ENCODE data around the gene RNF207.

DNA sequence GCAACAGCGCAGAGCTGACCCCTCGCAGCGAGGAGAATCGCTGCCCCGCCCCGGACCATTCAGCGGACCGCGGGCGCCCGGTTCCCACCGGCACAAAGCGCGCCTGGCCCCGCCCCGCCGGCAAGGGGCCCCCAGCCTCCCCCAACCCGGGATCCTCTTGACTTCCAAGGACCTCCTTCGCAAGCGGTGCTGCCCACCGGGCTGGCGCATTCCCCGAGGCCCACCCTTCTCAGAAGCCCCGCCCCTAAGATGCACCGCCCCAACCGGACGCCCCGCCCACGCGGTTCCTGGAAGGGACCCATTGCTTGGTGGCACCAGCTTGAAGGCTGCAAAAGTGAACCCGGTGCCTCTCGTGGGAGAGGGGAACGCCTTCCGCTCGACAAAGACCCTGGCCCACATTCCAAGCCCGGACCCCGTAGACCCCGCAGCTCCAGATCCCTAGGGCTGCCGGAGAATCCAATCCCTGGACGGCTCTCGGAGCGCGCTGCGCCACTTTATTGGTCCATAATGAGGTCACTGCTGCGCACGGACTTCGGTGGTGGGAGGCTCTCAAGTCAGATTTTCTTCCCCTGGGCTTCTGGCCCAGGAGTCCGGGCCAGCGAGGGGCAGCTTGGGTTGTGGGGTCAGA lies 40.1 kb downstream of the RNF207 start:
- TF ChIP-seq, protein P1, sequence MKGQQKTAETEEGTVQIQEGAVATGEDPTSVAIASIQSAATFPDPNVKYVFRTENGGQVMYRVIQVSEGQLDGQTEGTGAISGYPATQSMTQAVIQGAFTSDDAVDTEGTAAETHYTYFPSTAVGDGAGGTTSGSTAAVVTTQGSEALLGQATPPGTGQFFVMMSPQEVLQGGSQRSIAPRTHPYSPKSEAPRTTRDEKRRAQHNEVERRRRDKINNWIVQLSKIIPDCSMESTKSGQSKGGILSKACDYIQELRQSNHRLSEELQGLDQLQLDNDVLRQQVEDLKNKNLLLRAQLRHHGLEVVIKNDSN (CRISPR knock-in tag; IDR thresholded peaks at IDR 0.05) = no peak
- TF ChIP-seq NR3C1 (CRISPR knock-in tag; conservative IDR thresholded peaks at IDR 0.05; ENCODE audit: low read depth) = no peak; the same call in 1 of the 2 replicates
- no peak for TF ChIP-seq ESRRA (CRISPR knock-in tag; IDR thresholded peaks at IDR 0.05; ENCODE audit: borderline replicate concordance)
- TF ChIP-seq, protein P2, sequence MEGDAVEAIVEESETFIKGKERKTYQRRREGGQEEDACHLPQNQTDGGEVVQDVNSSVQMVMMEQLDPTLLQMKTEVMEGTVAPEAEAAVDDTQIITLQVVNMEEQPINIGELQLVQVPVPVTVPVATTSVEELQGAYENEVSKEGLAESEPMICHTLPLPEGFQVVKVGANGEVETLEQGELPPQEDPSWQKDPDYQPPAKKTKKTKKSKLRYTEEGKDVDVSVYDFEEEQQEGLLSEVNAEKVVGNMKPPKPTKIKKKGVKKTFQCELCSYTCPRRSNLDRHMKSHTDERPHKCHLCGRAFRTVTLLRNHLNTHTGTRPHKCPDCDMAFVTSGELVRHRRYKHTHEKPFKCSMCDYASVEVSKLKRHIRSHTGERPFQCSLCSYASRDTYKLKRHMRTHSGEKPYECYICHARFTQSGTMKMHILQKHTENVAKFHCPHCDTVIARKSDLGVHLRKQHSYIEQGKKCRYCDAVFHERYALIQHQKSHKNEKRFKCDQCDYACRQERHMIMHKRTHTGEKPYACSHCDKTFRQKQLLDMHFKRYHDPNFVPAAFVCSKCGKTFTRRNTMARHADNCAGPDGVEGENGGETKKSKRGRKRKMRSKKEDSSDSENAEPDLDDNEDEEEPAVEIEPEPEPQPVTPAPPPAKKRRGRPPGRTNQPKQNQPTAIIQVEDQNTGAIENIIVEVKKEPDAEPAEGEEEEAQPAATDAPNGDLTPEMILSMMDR (IDR thresholded peaks at IDR 0.05) = no peak
- TF ChIP-seq TCF7 (CRISPR knock-in tag; IDR thresholded peaks at IDR 0.05; ENCODE audit: low read depth) = no peak
- TF ChIP-seq, protein P3, sequence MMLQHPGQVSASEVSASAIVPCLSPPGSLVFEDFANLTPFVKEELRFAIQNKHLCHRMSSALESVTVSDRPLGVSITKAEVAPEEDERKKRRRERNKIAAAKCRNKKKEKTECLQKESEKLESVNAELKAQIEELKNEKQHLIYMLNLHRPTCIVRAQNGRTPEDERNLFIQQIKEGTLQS (CRISPR knock-in tag; conservative IDR thresholded peaks at IDR 0.05) = no peak
- no peak for TF ChIP-seq KAT7 (CRISPR knock-in tag; IDR thresholded peaks at IDR 0.05; ENCODE audit: borderline replicate concordance)
- TF ChIP-seq, protein P4, sequence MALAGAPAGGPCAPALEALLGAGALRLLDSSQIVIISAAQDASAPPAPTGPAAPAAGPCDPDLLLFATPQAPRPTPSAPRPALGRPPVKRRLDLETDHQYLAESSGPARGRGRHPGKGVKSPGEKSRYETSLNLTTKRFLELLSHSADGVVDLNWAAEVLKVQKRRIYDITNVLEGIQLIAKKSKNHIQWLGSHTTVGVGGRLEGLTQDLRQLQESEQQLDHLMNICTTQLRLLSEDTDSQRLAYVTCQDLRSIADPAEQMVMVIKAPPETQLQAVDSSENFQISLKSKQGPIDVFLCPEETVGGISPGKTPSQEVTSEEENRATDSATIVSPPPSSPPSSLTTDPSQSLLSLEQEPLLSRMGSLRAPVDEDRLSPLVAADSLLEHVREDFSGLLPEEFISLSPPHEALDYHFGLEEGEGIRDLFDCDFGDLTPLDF (CRISPR knock-in tag; IDR thresholded peaks at IDR 0.05) = no peak
- TF ChIP-seq, protein P5, sequence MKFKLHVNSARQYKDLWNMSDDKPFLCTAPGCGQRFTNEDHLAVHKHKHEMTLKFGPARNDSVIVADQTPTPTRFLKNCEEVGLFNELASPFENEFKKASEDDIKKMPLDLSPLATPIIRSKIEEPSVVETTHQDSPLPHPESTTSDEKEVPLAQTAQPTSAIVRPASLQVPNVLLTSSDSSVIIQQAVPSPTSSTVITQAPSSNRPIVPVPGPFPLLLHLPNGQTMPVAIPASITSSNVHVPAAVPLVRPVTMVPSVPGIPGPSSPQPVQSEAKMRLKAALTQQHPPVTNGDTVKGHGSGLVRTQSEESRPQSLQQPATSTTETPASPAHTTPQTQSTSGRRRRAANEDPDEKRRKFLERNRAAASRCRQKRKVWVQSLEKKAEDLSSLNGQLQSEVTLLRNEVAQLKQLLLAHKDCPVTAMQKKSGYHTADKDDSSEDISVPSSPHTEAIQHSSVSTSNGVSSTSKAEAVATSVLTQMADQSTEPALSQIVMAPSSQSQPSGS (CRISPR knock-in tag; IDR thresholded peaks at IDR 0.05; ENCODE audit: borderline replicate concordance, low read depth) = no peak
- TF ChIP-seq, protein P6, sequence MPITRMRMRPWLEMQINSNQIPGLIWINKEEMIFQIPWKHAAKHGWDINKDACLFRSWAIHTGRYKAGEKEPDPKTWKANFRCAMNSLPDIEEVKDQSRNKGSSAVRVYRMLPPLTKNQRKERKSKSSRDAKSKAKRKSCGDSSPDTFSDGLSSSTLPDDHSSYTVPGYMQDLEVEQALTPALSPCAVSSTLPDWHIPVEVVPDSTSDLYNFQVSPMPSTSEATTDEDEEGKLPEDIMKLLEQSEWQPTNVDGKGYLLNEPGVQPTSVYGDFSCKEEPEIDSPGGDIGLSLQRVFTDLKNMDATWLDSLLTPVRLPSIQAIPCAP (CRISPR knock-in tag; IDR thresholded peaks at IDR 0.05) = no peak
- TF ChIP-seq ZBTB21 (CRISPR knock-in tag; IDR thresholded peaks at IDR 0.05; ENCODE audit: borderline replicate concordance) = 0 out of 2 replicates have a peak, but pooled peaks have one; percentile 29
- TF ChIP-seq, protein P7, sequence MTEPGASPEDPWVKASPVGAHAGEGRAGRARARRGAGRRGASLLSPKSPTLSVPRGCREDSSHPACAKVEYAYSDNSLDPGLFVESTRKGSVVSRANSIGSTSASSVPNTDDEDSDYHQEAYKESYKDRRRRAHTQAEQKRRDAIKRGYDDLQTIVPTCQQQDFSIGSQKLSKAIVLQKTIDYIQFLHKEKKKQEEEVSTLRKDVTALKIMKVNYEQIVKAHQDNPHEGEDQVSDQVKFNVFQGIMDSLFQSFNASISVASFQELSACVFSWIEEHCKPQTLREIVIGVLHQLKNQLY (CRISPR knock-in tag; IDR thresholded peaks at IDR 0.05) = no peak
- TF ChIP-seq, protein P8, sequence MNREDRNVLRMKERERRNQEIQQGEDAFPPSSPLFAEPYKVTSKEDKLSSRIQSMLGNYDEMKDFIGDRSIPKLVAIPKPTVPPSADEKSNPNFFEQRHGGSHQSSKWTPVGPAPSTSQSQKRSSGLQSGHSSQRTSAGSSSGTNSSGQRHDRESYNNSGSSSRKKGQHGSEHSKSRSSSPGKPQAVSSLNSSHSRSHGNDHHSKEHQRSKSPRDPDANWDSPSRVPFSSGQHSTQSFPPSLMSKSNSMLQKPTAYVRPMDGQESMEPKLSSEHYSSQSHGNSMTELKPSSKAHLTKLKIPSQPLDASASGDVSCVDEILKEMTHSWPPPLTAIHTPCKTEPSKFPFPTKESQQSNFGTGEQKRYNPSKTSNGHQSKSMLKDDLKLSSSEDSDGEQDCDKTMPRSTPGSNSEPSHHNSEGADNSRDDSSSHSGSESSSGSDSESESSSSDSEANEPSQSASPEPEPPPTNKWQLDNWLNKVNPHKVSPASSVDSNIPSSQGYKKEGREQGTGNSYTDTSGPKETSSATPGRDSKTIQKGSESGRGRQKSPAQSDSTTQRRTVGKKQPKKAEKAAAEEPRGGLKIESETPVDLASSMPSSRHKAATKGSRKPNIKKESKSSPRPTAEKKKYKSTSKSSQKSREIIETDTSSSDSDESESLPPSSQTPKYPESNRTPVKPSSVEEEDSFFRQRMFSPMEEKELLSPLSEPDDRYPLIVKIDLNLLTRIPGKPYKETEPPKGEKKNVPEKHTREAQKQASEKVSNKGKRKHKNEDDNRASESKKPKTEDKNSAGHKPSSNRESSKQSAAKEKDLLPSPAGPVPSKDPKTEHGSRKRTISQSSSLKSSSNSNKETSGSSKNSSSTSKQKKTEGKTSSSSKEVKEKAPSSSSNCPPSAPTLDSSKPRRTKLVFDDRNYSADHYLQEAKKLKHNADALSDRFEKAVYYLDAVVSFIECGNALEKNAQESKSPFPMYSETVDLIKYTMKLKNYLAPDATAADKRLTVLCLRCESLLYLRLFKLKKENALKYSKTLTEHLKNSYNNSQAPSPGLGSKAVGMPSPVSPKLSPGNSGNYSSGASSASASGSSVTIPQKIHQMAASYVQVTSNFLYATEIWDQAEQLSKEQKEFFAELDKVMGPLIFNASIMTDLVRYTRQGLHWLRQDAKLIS (CRISPR knock-in tag; IDR thresholded peaks at IDR 0.05; ENCODE audit: borderline replicate concordance) = peak; percentile 77; the same call in 1 of the 2 replicates
- no peak for TF ChIP-seq ZNF416 (CRISPR knock-in tag; IDR thresholded peaks at IDR 0.05)

Data from WTC11 (cell line).